ENCODE data around the gene GXYLT2. TPM values are rescaled to one million over a fixed set of nuclear protein-coding genes. Genes with fewer than 3 reads are reported as not detected.
"Not testable (repeated sequence)": the region's sequence is repeated elsewhere in the genome, so short reads cannot be mapped to it uniquely, and the experiment has no call there.

Gene GXYLT2
- total RNA-seq, 1 donor from 2014 or later = 4.7 TPM

- no peak for DNase-seq
These were observed 85.9 kb downstream of the GXYLT2 start for GRCh38 chr3:72973786-72974185.

GRCh38 chr3:72974956-72975355 lies 87.1 kb downstream of the GXYLT2 start:
- no peak for DNase-seq

GRCh38 chr3:72976281-72976741 lies 88.5 kb downstream of the GXYLT2 start:
- DNase-seq = no peak

GRCh38 chr3:72977060-72977808 lies 89.4 kb downstream of the GXYLT2 start:
- DNase-seq = no peak

GRCh38 chr3:72982609-72983366 lies 94.9 kb downstream of the GXYLT2 start:
- DNase-seq = no peak

- DNase-seq = no peak
These were observed 97.7 kb downstream of the GXYLT2 start for GRCh38 chr3:72985576-72985975.

- no peak for DNase-seq
These were observed 103.0 kb downstream of the GXYLT2 start for GRCh38 chr3:72990701-72991395.

- peak; percentile 21 for DNase-seq
These were observed 103.7 kb downstream of the GXYLT2 start for GRCh38 chr3:72991522-72991921.

GRCh38 chr3:72993391-72993790 lies 105.5 kb downstream of the GXYLT2 start:
- DNase-seq = no peak

- DNase-seq = no peak
These were observed 107.5 kb downstream of the GXYLT2 start for GRCh38 chr3:72995337-72995736.

GRCh38 chr3:72996121-72996472 lies 108.3 kb downstream of the GXYLT2 start:
- no peak for DNase-seq

- peak; percentile 80 for DNase-seq
These were observed 108.9 kb downstream of the GXYLT2 start, which contains the start of gene PPP4R2 for GRCh38 chr3:72996473-72997333. PPP4R2 (plus strand) TSS chr3:72996811; CDS start chr3:72997038, 227 bp downstream.

- no peak for DNase-seq
These were observed 109.6 kb downstream of the GXYLT2 start for GRCh38 chr3:72997421-72997961.

- no peak for DNase-seq
These were observed 110.6 kb downstream of the GXYLT2 start for GRCh38 chr3:72998466-72998865.

- no peak for DNase-seq
These were observed 112.1 kb downstream of the GXYLT2 start for GRCh38 chr3:72999951-73000350.

GRCh38 chr3:73003050-73003449 lies 115.2 kb downstream of the GXYLT2 start:
- DNase-seq = not testable (repeated sequence)

- no peak for DNase-seq
These were observed 116.5 kb downstream of the GXYLT2 start for GRCh38 chr3:73004316-73004715.

- DNase-seq = no peak
These were observed 120.3 kb downstream of the GXYLT2 start for GRCh38 chr3:73007992-73008712.

GRCh38 chr3:73009008-73009407 lies 121.2 kb downstream of the GXYLT2 start:
- no peak for DNase-seq

GRCh38 chr3:73009750-73010149 lies 121.9 kb downstream of the GXYLT2 start:
- DNase-seq = no peak

- no peak for DNase-seq
These were observed 122.3 kb downstream of the GXYLT2 start for GRCh38 chr3:73010158-73010557.

All from occipital lobe (tissue), 2 donors.